Coronary artery (tissue), 2 donors: ENCODE measurements around the gene DST.

Experiments used
- DNase-seq: peaks from one replicate; pipeline ENCODE4 v3.0.0-alpha.2; 2017; ENCODE audit warnings: low spot score
- H3K27ac ChIP-seq, 2 donors: fragments of 200-600 bp; sonication (generic); one replicate each; pipeline ENCODE4 v1.5.1; 2016 to 2019
- H3K4me3 ChIP-seq: fragments of 200-600 bp; sonication (generic); 2 replicates; pipeline ENCODE4 v1.5.1; 2016; ENCODE audit warnings: mild to moderate bottlenecking, moderate library complexity
- CTCF ChIP-seq: fragments of 200-600 bp; sonication (generic); IDR thresholded peaks from one replicate; pipeline ENCODE4 v1.5.1; 2019; ENCODE audit warnings: antibody characterized with exemption

The DST gene

GRCh38 chr6:56483929-56484328 is 158.8 kb downstream of the DST start:
- Histone ChIP-seq H3K4me3 (no peak overlapping the region), H3K27ac (peak overlapping the region in 1 of 2 donors; percentile 28)
- no peak for TF ChIP-seq CTCF
- no peak for DNase-seq

- DNase-seq = no peak
- no peak overlapping the region for H3K27ac ChIP-seq
- no peak overlapping the region for H3K4me3 ChIP-seq
- TF ChIP-seq CTCF = no peak
Observed at GRCh38 chr6:56482525-56482924, 160.2 kb downstream of the DST start.

GRCh38 chr6:56481957-56482356 is 160.7 kb downstream of the DST start:
- TF ChIP-seq CTCF = no peak
- H3K4me3 ChIP-seq = no peak overlapping the region
- H3K27ac ChIP-seq = no peak overlapping the region
- no peak for DNase-seq

- no peak for TF ChIP-seq CTCF
- no peak overlapping the region for H3K27ac ChIP-seq
- H3K4me3 ChIP-seq = no peak overlapping the region
- DNase-seq = no peak
Observed at GRCh38 chr6:56480654-56481337, 161.9 kb downstream of the DST start.

- no peak overlapping the region for H3K4me3 ChIP-seq
- no peak for DNase-seq
- no peak for TF ChIP-seq CTCF
- H3K27ac ChIP-seq = no peak overlapping the region
Observed at GRCh38 chr6:56480246-56480645, 162.4 kb downstream of the DST start.

GRCh38 chr6:56479381-56479780 is 163.3 kb downstream of the DST start:
- no peak for DNase-seq
- no peak for TF ChIP-seq CTCF

GRCh38 chr6:56478202-56478601 is 164.5 kb downstream of the DST start:
- Histone ChIP-seq H3K4me3 (no peak overlapping the region), H3K27ac (no peak overlapping the region)
- no peak for TF ChIP-seq CTCF
- no peak for DNase-seq

More at GRCh38 chr6:56479381-56479780, 163.3 kb downstream of the DST start:
- H3K4me3 ChIP-seq = no peak overlapping the region
- no peak overlapping the region for H3K27ac ChIP-seq
